NB4 (cell line): ENCODE measurements around the gene CAMK2D.

Experiments
- MYC ChIP-seq: IDR thresholded peaks from 2 replicates; pipeline ENCODE4 v1.6.1; 2011; ENCODE audit warnings: low read depth, low read length
- POLR2A ChIP-seq: IDR thresholded peaks from 2 replicates; pipeline ENCODE4 v1.6.1; 2011; ENCODE audit warnings: mild to moderate bottlenecking; ENCODE audit not compliant: insufficient read length; ENCODE audit errors: extremely low read depth
- TF ChIP-seq, protein P1 (sequence below): IDR thresholded peaks from 2 replicates; pipeline ENCODE4 v1.6.1; 2011; ENCODE audit warnings: low read depth, low read length
- TF ChIP-seq, protein P2 (sequence below): IDR thresholded peaks from one replicate; pipeline ENCODE4 v1.5.1; 2012; ENCODE audit warnings: low read depth, low read length

DNA sequence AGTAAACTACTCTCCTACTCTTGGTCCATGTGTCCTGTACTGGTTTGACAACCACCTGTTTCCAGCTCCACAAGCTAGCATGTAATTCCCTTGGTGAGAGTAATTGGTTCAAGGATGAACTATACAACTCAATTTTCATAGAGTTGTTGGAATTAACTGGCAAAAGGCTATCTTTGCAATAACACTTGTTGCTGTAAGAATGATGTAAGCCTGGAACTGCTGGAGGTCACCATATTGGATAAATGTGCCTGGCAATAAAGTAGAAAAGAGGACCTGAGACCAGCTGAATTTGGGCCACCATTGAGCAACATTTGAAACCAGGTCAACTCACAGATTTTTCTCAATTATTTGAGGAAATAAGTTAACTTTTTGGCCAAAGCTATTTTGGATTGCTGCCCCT is 175.5 kb downstream of the CAMK2D start:
- TF ChIP-seq MYC (no peak), POLR2A (no peak)
- TF ChIP-seq, protein P1, sequence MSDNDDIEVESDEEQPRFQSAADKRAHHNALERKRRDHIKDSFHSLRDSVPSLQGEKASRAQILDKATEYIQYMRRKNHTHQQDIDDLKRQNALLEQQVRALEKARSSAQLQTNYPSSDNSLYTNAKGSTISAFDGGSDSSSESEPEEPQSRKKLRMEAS, result no peak
- TF ChIP-seq, protein P2, sequence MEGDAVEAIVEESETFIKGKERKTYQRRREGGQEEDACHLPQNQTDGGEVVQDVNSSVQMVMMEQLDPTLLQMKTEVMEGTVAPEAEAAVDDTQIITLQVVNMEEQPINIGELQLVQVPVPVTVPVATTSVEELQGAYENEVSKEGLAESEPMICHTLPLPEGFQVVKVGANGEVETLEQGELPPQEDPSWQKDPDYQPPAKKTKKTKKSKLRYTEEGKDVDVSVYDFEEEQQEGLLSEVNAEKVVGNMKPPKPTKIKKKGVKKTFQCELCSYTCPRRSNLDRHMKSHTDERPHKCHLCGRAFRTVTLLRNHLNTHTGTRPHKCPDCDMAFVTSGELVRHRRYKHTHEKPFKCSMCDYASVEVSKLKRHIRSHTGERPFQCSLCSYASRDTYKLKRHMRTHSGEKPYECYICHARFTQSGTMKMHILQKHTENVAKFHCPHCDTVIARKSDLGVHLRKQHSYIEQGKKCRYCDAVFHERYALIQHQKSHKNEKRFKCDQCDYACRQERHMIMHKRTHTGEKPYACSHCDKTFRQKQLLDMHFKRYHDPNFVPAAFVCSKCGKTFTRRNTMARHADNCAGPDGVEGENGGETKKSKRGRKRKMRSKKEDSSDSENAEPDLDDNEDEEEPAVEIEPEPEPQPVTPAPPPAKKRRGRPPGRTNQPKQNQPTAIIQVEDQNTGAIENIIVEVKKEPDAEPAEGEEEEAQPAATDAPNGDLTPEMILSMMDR, result no peak
